Upper lobe of left lung (tissue), 4 donors: ENCODE data around the gene ASNS.

Experiments
- CTCF ChIP-seq, 6 experiments: fragments of 450-650 bp in 4 of 6; fragments of 200-600 bp in 2 of 6; sonication (generic) in 2 of 6; IDR thresholded peaks; one replicate each; pipeline ENCODE4 v1.5.1; 2016 to 2019; ENCODE audit warnings: antibody characterized with exemption in 6 of 6
- EP300 ChIP-seq, 4 donors: sonication (generic); formaldehyde crosslinking; IDR thresholded peaks; one replicate each; pipeline ENCODE4 v1.5.1; 2017; ENCODE audit warnings: antibody characterized with exemption in 4 of 4, control low read depth in 2 of 4
- POLR2A ChIP-seq, 4 donors: fragments of 450-650 bp; IDR thresholded peaks; one replicate each; pipeline ENCODE4 v1.5.1; 2016 to 2017; ENCODE audit warnings: antibody characterized with exemption in 4 of 4, mild to moderate bottlenecking in 2 of 4
- POLR2AphosphoS5 ChIP-seq, 2 donors: sonication (generic); formaldehyde crosslinking; IDR thresholded peaks; one replicate each; pipeline ENCODE4 v1.5.1; 2017; ENCODE audit warnings: antibody characterized with exemption in 2 of 2

- no peak for TF ChIP-seq EP300 (IDR thresholded peaks at IDR 0.05)
- TF ChIP-seq CTCF (IDR thresholded peaks at IDR 0.05), result no peak
- no peak for TF ChIP-seq POLR2A (IDR thresholded peaks at IDR 0.05)
- no peak for TF ChIP-seq POLR2AphosphoS5 (IDR thresholded peaks at IDR 0.05)
These were observed 1.4 kb upstream of the ASNS start for GRCh38 chr7:97873606-97874005.
